ENCODE data around the gene CACNB2.

Gene CACNB2

DNA sequence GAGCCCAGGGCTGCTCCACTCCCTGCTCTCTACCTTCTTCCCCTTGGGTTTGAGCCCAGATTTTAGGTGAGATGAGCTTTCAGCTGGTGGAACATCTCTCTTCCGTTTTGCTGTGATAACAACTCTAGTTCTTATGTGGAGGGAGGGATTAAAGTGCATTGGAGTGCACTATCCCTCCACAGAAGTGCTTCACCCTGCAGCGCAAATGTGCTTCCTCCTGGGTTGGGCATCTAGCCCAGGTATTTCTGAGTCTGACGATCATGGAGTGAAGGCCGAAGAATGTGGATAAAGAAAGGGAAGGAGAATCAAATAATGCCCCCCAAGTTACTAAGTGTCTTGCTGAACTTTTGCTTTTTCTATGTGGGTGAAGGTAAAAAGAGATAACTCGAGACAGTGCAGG lies 157.4 kb downstream of the CACNB2 start:
- no peak for DNase-seq

DNA sequence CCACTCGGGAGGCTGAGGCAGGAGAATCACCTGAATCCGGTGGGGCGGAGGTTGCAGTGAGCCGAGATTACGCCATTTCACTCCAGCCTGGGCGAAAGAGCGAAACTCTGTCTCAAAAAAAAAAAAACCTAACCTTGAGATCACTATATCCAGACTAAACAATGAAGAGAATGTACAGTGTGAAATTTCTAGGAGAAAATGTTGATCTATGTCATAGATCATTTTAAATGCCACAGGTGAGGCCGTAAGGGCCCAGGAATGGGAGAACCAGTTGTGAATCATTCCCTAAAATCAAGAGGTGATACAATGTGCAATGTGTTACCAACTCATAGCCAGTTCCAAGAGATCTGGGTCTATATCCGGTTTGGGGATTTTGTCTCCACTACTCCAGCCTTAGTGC lies 158.0 kb downstream of the CACNB2 start:
- DNase-seq, result no peak

DNA sequence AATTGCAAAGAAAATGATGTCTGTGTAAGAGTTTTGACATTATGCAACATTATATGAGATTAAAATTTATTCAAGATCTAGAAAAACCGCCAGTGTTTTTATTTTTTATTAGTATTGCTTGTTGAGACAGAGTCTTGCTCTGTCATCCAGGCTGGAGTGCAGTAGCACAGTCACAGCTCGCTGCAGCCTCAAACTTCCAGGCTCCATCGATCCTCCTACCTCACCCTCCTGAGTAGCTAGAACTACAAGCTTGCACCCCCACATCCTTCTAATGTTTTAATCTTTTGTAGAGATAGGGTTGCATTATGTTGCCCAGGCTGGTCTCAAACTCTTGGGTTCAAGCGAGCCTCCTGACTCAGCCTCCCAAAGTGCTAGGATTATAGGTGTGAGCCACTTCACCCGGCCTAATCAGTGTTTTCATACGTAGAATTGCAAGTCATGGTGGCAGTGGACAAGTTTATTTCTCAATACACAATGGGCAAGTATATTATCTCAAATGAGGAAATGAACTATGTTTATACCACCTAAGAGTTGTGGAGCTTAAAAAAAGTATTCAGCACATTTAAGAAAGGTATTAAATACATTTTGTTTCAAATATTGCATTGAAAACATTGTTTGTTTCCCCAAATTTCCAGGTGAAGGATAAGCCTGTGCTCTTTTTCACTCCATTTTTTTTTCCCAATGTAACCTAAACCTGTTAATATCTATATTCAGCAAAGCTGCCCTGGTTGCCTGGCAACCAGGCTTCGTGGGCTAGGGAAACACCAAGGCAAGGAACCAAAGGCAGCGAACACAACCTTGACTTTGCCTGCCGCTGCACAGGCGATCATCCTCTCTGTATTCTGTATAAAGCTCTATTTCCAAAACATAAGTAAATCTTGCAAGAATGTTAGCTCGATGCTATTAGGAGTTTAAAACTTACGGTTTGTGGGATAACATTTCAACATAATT lies 163.9 kb downstream of the CACNB2 start:
- DNase-seq, result no peak

DNA sequence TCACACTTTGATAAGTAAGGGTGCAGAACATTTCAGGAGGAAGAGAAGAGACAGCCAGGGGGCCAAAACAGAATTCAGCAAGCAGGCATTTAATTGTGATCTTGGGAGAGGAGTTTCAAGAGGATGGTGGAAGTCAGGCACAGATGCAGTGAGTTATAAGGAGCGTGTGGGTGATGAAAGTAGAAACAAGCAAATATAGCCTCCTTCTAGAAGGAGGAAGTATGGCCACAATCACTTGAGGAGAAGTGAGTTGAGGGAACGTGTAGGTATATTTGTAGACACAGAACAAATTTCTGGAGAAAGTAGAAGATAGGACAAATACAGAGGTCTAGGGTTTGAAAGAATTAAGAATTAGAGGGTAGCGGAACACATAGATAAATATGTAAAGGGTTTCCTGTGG lies 165.8 kb downstream of the CACNB2 start:
- DNase-seq, result no peak

DNA sequence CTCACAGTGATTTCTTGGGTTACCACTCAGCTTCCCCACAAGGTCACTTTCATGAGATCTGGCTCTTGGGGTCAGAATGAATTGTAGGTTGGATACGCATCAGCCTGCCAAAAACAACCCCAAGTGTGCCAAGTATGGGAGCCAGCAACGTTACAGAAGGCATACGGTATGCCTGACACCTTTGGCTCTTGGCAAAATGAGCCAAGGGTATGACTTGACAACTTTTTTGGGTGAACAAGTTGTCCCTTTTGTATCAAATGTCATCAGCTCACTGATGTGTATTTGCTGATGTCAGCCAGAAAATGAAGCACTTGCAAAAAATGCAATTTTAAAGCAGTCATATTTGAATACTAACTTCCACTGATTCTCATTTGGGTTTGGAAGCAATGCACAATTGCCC lies 168.4 kb downstream of the CACNB2 start:
- DNase-seq, result no peak

DNA sequence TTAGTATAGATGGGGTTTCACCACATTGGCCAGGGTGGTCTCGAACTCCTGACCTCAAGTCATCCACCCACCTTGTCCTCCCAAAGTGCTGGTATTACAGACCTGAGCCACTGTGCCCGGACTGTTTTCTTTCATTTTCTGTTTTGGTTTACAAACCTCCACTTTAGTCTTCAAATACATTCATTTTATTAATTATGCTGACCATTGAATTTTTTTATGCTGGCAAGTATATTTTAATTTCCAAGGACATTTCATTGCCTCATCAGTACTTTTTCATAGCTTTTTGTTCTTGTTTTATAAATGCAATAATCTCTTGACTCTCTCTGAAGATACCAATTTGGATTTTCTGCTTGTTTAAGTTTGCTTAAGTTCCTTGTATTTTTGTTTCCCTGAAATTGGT lies 170.5 kb downstream of the CACNB2 start:
- DNase-seq, result no peak

DNA sequence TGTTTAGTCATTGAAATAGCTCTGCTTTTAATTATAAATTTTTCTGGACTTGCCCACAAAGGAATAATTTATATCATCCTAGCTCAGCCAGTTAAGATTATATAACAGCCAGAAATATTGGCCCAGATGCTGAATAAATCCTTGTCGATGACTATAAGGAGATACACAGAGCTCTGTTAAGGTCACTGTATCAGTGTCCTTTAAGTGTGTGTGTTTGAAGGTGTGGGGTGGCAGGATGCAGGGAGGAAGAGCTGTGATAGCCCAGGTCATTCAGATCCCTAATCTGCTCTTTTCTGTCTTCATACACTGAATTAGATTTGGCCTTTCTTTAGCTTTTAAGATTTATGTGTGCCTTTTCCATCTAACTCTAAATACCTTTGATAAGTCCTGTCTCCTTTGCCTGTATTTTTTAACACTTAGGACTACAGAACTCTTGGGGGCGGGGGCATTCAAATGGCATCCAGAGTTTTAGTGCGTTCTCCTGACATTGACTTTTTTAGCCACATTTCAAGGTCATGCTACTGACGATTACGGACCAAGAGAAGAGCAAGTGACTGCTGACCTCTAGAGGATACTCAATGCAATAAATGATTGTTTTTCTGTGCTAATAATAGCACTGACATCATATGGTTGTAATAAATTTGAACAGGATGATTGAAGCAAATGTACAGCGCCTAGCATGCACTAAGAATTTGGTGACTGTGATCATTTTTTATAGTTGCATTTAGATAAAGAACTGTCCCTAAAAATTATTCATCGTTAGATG lies 172.3 kb downstream of the CACNB2 start:
- peak; percentile 57 for DNase-seq

DNA sequence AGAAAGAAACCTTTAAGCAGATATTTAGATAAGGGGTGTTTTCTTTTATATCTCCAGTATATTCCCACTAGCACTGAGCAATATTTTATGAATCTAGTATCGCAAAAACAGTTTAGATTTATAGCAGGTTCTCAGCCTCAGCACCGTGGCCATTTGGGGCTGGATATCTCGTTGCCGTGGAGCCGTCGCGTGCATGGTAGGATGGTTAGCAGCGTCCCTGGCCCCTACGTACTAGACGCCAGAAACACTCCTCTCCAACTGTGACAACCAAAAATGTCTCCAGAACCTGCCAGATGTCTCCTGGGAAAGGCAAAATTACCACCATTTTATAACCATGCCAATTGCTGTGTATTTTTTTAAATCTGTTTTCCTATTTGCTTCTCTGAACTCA lies 172.9 kb downstream of the CACNB2 start:
- DNase-seq, result no peak

DNA sequence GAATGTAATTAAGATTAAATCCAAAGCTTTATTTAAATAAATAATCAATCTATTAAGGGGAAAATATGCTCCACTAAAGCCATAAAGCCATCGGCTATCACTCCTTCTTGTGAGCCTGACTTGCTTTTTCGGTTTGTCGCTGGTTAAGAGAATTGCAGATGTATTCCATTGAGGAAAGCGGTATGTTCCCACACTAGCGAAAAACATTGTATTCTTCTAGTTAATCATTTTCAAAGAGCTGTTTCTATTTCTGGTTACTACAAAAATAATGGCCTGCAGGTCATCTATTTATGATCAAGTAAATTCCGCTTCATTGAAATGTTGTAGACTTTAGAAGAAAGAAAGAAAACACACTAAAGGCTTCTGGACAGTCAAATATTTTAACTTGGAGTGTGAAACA lies 173.4 kb downstream of the CACNB2 start:
- DNase-seq, result no peak

DNA sequence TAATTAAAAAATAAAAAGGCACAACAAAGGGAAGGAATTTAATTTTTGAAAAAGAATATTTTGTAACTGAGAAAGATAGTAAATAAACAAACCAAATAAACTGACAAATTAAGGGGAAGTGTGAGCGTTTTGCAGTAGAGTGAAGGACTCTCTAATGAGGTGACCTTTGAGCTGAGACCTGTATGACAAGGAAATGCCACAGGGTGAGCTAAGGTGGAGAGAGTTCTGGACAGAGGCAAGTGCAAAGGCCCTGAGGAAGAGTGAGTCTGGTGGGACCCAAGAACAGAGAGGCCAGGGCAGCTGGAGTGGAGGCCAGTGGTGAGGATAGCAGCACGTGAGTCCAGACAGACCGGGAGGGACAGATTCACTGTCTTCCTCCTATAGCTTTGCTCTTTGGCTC lies 179.4 kb downstream of the CACNB2 start:
- DNase-seq, result no peak

DNA sequence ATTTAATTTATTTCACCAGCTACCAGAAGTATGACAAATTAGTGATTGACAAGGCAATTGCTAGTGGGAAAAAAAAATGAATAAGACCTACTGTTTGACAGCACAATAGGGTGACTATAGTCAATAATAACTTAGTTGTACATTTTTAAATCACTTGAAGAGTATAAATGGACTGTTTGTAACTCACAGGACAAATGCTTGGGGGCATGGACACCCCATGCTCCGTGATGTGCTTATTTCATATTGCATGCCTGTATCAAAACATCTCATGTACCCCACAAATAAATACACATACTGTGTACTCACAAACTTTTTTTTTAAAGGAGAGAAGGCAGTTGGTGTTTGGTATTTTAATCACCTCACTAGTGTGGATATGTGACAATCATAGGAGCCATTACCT lies 181.1 kb downstream of the CACNB2 start:
- no peak for DNase-seq

DNA sequence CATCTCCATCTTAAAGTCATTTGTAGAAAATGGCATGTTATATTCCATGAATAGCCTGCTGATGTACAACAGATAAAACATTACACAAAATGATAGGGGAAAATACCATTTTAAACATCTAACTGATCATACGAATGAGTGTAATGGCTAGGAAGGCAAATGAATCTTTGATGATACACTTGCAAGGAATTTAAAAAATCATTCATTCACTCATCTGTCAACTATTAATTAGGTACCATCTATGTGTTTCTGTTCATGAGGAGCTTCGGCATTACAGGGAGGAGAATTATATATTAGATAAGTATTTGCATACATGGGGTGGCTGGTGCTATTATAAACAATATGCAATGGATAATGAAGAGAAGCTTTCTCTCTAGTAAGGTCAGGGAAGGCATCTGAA lies 183.7 kb downstream of the CACNB2 start:
- no peak for DNase-seq

DNA sequence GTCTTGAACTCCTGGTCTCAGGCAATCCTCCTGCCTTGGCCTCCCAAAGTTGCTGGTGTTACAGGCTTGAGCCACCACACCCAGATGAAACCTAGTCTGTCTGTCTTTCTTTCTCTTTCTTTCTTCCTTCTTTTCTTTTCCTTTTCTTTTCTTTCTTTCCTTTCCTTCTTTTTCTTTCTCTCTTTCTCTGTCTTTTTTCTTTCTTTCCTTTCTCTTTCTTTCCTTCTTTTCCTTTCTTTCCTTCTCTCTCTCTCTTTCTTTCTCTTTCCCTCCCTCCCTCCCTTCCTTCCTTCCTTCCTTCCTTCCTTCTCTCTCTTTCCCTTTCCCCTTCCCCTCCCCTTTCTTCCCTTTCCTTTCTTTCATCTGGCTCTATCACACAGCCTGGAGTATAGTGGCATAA lies 185.2 kb downstream of the CACNB2 start:
- no peak for DNase-seq

DNA sequence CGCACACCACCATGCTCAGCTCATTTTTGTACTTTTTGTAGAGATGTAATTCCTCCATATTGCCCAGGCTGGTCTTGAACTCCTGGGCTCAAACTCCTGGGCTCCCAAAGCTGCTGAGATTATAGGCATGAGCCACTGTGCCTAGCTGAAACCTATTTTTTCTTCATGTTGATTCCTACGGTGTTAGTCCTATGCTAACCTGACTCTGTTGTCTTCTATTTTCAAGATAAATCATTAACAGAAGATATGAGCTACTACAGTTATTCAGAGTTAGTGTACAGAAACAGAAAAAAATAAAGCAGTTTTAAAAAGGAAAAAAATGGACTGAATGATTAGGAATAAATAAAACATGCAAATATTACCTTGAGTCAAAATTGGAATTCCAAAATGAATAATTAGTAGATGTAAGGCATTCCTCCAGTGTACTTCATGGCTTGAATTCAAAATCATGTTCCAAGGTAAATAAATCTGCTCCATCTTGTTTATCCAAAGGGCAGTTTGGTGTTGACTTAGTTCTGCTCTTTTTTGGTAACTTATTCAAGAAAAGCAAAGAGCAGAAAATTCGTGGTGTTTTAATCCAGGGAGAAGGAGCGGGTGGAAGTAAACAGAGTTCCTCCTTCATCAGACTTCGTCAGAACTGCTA lies 185.8 kb downstream of the CACNB2 start:
- DNase-seq, result no peak

DNA sequence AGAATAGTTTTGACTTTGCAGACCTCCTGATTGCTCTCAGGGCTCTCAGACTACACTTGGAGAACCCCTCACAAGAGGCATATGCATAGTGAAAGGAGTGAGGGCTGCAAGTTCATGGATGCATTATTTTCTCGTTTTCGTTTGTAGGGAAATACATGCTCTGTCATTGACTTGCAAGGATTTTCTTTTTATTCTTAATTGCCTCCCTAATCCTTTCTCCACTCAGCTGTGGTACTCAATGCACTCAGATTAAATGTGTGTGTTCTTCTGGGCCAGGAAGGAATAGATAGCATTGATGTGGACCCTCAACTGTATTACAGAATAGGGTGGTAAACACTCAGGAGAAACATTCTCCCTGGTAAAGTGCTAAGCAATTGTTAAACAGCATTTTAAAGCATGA lies 188.7 kb downstream of the CACNB2 start:
- no peak for DNase-seq

DNA sequence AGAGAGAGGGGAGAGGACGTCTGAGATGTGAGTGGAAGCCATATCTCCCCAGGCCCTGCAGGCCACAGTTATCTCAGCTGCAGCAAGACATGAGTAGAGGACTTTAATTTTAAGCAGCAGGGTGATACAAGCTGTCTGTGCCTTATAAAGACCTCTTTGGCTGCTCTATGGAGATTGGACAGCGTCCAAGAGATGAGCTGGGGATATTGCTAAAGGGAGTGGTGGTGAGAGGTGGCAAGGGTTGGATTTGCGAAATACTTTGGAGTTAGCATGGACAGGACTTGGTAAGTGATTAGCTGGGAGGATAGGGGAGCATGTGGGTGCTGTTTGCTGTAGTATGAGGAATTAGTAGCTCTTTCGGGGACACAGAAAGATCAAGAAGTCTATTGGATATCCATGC lies 191.8 kb downstream of the CACNB2 start:
- peak; percentile 7 for DNase-seq

DNA sequence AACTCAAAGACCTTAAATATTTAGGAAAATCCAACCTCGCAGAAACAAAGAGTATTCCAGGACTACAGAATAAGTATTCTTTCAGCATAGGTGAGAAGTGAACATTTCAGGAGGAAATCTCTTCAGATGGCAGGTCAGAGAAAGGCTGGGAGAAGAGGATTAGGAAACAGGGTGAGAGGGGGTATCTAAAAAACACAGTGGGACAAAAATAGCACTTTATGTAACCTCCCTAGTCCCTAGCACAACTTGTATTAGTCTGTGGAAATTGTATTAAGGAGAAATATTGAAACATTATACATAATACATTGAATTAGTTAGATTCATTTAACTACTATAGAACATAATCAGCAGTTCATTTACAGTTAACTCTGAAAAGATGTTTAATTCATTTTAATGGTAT lies 192.3 kb downstream of the CACNB2 start:
- DNase-seq, result no peak

DNA sequence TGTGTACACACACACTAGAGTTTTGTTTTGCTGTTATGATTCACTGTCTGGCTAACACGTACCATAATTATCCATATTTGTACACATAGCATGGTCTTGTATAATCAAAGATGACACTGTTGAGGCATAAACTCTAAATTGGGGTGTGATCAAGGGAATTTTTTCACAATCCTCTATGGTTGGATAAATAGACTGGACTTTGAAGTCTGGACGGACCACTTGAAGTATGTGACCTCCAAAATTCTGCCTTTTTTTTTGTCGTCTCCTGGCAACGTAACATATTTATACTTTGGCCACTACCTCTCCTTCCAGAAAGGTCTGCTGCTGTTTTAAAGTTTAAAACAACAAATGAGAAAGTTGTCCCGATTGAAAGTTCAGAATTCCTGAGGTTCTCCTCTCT lies 193.4 kb downstream of the CACNB2 start:
- no peak for DNase-seq

DNA sequence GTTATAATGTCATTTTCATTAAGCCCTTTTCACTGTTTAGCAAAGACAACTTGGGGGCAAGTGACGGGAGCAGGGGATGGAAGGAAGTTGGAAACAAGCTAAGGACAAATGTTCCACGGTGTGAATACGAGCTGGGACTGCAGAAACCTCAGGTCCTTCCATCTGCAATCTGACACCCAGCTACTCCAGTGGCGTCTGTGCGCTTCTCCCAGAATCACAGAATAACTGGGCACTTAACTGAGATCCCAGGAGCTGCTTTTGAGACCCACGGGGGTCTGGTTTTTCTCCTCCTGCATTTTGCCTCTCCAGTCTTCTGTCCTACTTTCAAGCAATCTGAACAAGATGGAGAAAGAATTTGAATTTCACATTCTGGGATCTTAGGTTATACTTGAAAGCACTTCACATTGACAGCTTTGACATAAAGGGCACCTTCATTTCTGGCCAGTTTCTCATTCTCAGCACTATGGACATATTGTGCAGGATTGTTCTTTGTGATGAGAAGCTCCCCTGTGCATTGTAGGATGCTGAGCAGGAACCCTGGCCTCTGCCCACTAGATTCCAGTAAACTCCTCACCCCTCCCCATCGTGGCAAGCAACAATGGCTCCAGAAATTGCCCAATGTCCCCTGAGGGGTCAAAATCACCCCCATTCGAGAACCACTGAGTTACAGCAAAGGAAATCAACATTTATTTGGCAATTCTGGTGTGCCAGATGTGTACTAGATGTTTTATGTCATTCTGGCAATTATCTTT lies 194.1 kb downstream of the CACNB2 start:
- no peak for DNase-seq

DNA sequence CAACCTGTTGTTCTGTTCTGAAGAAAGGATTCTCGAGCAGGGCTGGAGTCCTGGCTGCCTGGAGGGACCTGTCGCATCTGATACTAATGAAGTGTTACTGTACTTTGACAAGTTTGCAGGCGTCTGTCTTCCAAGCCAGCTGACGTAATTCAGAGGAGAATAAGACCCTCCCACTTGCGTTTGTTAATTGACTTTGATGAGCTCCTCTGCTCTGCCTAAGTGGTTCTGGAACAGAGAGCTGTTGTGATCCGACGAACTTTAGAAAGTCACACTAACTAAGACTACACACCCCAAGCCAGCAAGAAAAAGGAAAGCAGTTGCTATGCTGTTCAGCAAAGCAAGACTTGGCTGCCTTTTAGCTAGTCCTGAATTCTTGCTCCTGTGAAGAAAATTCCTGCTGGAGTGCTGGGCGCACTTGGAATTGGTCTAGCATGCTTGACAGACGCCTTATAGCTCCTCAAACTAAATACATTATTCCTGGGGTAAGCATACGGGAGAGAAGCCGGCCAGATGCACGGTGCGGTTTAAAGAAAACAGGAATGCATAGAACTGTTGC lies 200.3 kb downstream of the CACNB2 start:
- DNase-seq, result peak; percentile 32

DNA sequence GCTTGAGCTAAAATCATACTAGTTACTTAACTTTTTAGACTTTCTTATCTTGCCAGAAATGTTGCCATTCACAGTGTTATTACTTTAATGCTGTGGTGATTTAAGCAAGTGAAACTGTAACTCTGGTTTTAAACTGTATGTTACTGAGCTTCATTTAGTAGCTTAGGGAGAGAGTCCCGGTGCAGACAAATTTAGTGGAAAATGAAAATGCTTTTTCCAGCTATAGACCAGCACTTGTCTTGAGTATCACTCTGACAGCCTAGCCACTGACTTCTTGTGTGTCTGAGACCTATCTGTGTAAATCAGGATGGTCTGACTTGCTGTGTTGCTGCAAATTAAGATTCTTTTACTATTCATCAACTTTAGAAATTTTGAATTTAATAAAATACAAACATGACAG lies 200.8 kb downstream of the CACNB2 start:
- no peak for DNase-seq

DNA sequence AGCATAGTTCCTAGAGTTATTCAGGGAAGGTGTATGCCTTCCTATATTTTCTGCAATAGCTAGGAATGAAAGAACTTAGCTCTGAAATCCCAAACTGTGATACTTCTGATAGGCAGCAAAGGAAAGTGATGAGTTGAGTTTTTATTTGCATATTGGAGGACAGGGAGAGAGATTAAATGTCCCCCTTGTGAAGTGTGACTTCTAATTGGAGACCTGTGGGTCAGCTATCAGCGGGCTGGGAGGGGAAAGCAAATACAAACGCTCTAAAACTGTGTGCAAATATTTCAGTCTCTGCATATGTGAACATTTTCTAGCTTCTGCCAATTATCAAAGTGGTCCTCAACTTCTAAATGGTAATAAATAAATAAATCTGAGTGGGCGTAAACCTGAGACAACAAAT lies 203.3 kb downstream of the CACNB2 start:
- no peak for DNase-seq
